HepG2 (cell line): Measurements from ENCODE around the gene TUBGCP5. TPM values are rescaled to one million over a fixed set of nuclear protein-coding genes. Genes with fewer than 3 reads are reported as not detected.

Experiments used
- ARNT ChIP-seq: fragments of 450-650 bp; IDR thresholded peaks from 2 replicates; pipeline ENCODE4 v1.6.1; 2017
- ATF6 ChIP-seq: sonication (generic); formaldehyde crosslinking; conservative IDR thresholded peaks from 2 replicates; pipeline ENCODE4 v1.4.0; 2020; ENCODE audit warnings: missing genetic modification reagents
- ATM ChIP-seq: fragments of 450-650 bp; IDR thresholded peaks from 2 replicates; pipeline ENCODE4 v1.7.1; 2017; ENCODE audit warnings: mild to moderate bottlenecking, borderline replicate concordance
- CBFB ChIP-seq: sonication (generic); formaldehyde crosslinking; IDR thresholded peaks from 2 replicates; pipeline ENCODE4 v1.4.0; 2020; ENCODE audit warnings: missing genetic modification reagents
- DR1 ChIP-seq: sonication (generic); formaldehyde crosslinking; IDR thresholded peaks from 2 replicates; pipeline ENCODE4 v1.8.0; 2021; ENCODE audit warnings: mild to moderate bottlenecking, missing genetic modification reagents, inconsistent platforms
- EZH2 ChIP-seq: conservative IDR thresholded peaks from 2 replicates; pipeline ENCODE4 v1.6.1; 2012; ENCODE audit warnings: mild to moderate bottlenecking, low read depth, low read length, moderate library complexity
- FOXC1 ChIP-seq: sonication (generic); formaldehyde crosslinking; IDR thresholded peaks from 2 replicates; pipeline ENCODE4 v1.8.0; 2022; ENCODE audit warnings: mild to moderate bottlenecking, missing genetic modification reagents, borderline replicate concordance
- JUN ChIP-seq: sonication (generic); formaldehyde crosslinking; IDR thresholded peaks from 2 replicates; pipeline ENCODE4 v1.4.0; 2020; ENCODE audit warnings: mild to moderate bottlenecking, missing genetic modification reagents
- NAIF1 ChIP-seq: sonication (generic); formaldehyde crosslinking; IDR thresholded peaks from 2 replicates; pipeline ENCODE4 v1.5.0; 2020; ENCODE audit warnings: mild to moderate bottlenecking, missing genetic modification reagents, borderline replicate concordance
- NKX3-1 ChIP-seq: sonication (generic); formaldehyde crosslinking; IDR thresholded peaks from 2 replicates; pipeline ENCODE4 v1.5.0; 2020; ENCODE audit warnings: missing genetic modification reagents
- POGZ ChIP-seq: sonication (generic); formaldehyde crosslinking; IDR thresholded peaks from 2 replicates; pipeline ENCODE4 v1.4.0; 2020; ENCODE audit warnings: mild to moderate bottlenecking, missing genetic modification reagents
- RBM39 ChIP-seq: fragments of 200-400 bp; formaldehyde crosslinking; IDR thresholded peaks from one replicate; pipeline ENCODE4 v1.6.1; 2018; ENCODE audit warnings: antibody characterized with exemption, mild to moderate bottlenecking, low read depth, low read length; ENCODE audit not compliant: poor library complexity, severe bottlenecking
- SIN3B ChIP-seq: fragments of 150-350 bp; IDR thresholded peaks from 2 replicates; pipeline ENCODE4 v1.6.1; 2014; ENCODE audit warnings: low read length
- STAG1 ChIP-seq: sonication (generic); formaldehyde crosslinking; IDR thresholded peaks from 2 replicates; pipeline ENCODE4 v1.4.0; 2020; ENCODE audit warnings: missing genetic modification reagents
- THAP11 ChIP-seq: IDR thresholded peaks from 2 replicates; pipeline ENCODE4 v1.6.1; 2016; ENCODE audit warnings: missing biosample characterization, missing genetic modification reagents
- ZBTB3 ChIP-seq: sonication (generic); formaldehyde crosslinking; IDR thresholded peaks from 2 replicates; pipeline ENCODE4 v1.4.0; 2020; ENCODE audit warnings: low read depth, mild to moderate bottlenecking, moderate library complexity, missing genetic modification reagents, borderline replicate concordance
- ZBTB38 ChIP-seq: sonication (generic); formaldehyde crosslinking; IDR thresholded peaks from 2 replicates; pipeline ENCODE4 v1.5.1; 2020; ENCODE audit warnings: mild to moderate bottlenecking, missing genetic modification reagents
- ZBTB42 ChIP-seq: sonication (generic); formaldehyde crosslinking; IDR thresholded peaks from 2 replicates; pipeline ENCODE4 v1.5.0; 2020; ENCODE audit warnings: mild to moderate bottlenecking, missing genetic modification reagents
- ZC3H13 ChIP-seq: sonication (generic); formaldehyde crosslinking; IDR thresholded peaks from 2 replicates; pipeline ENCODE4 v1.8.1; 2023; ENCODE audit warnings: mild to moderate bottlenecking, missing genetic modification reagents, moderate library complexity
- ZEB1 ChIP-seq: IDR thresholded peaks from 2 replicates; pipeline ENCODE4 v1.6.1; 2012; ENCODE audit warnings: mild to moderate bottlenecking, low read depth, inconsistent platforms; ENCODE audit not compliant: insufficient replicate concordance
- ZNF292 ChIP-seq: sonication (generic); formaldehyde crosslinking; IDR thresholded peaks from 2 replicates; pipeline ENCODE4 v1.8.1; 2022; ENCODE audit warnings: mild to moderate bottlenecking, low read depth, missing genetic modification reagents, borderline replicate concordance
- ZNF33A ChIP-seq: sonication (generic); formaldehyde crosslinking; IDR thresholded peaks from 2 replicates; pipeline ENCODE4 v1.5.1; 2020; ENCODE audit warnings: missing genetic modification reagents, mild to moderate bottlenecking, moderate library complexity, borderline replicate concordance
- ZNF431 ChIP-seq: sonication (generic); formaldehyde crosslinking; IDR thresholded peaks from 2 replicates; pipeline ENCODE4 v1.9.0; 2022; ENCODE audit warnings: missing genetic modification reagents, low read depth, mild to moderate bottlenecking, borderline replicate concordance
- ZNF547 ChIP-seq: sonication (generic); formaldehyde crosslinking; IDR thresholded peaks from 2 replicates; pipeline ENCODE4 v1.5.1; 2020; ENCODE audit warnings: mild to moderate bottlenecking, missing genetic modification reagents
- ZNF878 ChIP-seq: sonication (generic); formaldehyde crosslinking; IDR thresholded peaks from 2 replicates; pipeline ENCODE4 v1.8.1; 2023; ENCODE audit warnings: mild to moderate bottlenecking, missing genetic modification reagents, moderate library complexity
- polyA plus RNA-seq, 8 experiments: library from polyadenylated mRNA; depleted of rRNA in 3 of 8; stranded (reverse) in 7 of 8; unstranded in 1 of 8; fragments of >200 nt; fragmentation: Illumina TruSeq in 4 of 8; extraction: Trizol in 4 of 8; gene quantifications; 2 replicates each; pipeline versions ENCODE4 v1.2.1 to v1.2.3, GENCODE V29; 2011 to 2016; ENCODE audit warnings: low read depth in 4 of 8, missing spikeins in 1 of 8, mixed read lengths in 1 of 8; ENCODE audit not compliant: insufficient read depth in 1 of 8
- total RNA-seq, 5 experiments: library from RNA; depleted of rRNA; stranded (reverse); fragments of >200 nt; fragmentation: Illumina TruSeq; extraction: Trizol; gene quantifications; 2 replicates each; pipeline ENCODE4 v1.2.3, GENCODE V29; 2016; ENCODE audit warnings: low read depth in 1 of 5
- TF ChIP-seq, protein P1 (sequence below): sonication (generic); formaldehyde crosslinking; IDR thresholded peaks from 2 replicates; pipeline ENCODE4 v1.4.0; 2020; ENCODE audit warnings: missing genetic modification reagents, borderline replicate concordance

Gene TUBGCP5
- total and polyA plus RNA-seq, 2 of the 13 experiments (the other 11 are each of a cell fraction or from before 2014, with no cell fraction given) = 7.2 to 25.0 TPM

- TF ChIP-seq ZNF431 (CRISPR knock-in tag) = no peak
- no peak for TF ChIP-seq ZBTB3 (CRISPR knock-in tag)
- TF ChIP-seq ZNF547 (CRISPR knock-in tag) = peak; percentile 38; the same call in 1 of the 2 replicates
- no peak for TF ChIP-seq ZNF33A
- no peak for TF ChIP-seq ARNT
- no peak for TF ChIP-seq EZH2
- TF ChIP-seq NAIF1 (CRISPR knock-in tag) = no peak
- TF ChIP-seq ATF6 = no peak
- no peak for TF ChIP-seq ZEB1
- no peak for TF ChIP-seq ATM
- 0 out of 2 replicates have a peak, but pooled peaks have one; percentile 7 for TF ChIP-seq FOXC1
- no peak for TF ChIP-seq ZC3H13 (CRISPR knock-in tag)
- no peak for TF ChIP-seq RBM39
- TF ChIP-seq ZBTB38 = no peak
- no peak; the same call in 1 of the 2 replicates for TF ChIP-seq ZNF292 (CRISPR knock-in tag)
- TF ChIP-seq NKX3-1 (CRISPR knock-in tag) = no peak
- TF ChIP-seq POGZ (CRISPR knock-in tag) = no peak
- no peak for TF ChIP-seq THAP11
- TF ChIP-seq STAG1 = no peak
- TF ChIP-seq DR1 (CRISPR knock-in tag) = no peak
- TF ChIP-seq, protein P1, sequence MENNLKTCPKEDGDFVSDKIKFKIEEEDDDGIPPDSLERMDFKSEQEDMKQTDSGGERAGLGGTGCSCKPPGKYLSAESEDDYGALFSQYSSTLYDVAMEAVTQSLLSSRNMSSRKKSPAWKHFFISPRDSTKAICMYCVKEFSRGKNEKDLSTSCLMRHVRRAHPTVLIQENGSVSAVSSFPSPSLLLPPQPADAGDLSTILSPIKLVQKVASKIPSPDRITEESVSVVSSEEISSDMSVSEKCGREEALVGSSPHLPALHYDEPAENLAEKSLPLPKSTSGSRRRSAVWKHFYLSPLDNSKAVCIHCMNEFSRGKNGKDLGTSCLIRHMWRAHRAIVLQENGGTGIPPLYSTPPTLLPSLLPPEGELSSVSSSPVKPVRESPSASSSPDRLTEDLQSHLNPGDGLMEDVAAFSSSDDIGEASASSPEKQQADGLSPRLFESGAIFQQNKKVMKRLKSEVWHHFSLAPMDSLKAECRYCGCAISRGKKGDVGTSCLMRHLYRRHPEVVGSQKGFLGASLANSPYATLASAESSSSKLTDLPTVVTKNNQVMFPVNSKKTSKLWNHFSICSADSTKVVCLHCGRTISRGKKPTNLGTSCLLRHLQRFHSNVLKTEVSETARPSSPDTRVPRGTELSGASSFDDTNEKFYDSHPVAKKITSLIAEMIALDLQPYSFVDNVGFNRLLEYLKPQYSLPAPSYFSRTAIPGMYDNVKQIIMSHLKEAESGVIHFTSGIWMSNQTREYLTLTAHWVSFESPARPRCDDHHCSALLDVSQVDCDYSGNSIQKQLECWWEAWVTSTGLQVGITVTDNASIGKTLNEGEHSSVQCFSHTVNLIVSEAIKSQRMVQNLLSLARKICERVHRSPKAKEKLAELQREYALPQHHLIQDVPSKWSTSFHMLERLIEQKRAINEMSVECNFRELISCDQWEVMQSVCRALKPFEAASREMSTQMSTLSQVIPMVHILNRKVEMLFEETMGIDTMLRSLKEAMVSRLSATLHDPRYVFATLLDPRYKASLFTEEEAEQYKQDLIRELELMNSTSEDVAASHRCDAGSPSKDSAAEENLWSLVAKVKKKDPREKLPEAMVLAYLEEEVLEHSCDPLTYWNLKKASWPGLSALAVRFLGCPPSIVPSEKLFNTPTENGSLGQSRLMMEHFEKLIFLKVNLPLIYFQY (CRISPR knock-in tag) = no peak
- no peak for TF ChIP-seq SIN3B
- no peak for TF ChIP-seq JUN (CRISPR knock-in tag)
- no peak for TF ChIP-seq CBFB (CRISPR knock-in tag)
- TF ChIP-seq ZNF878 = no peak
- no peak for TF ChIP-seq ZBTB42
These were observed 59.9 kb downstream of the TUBGCP5 start (continued) for GRCh38 chr15:22979238-22980188.
